GM12891 (cell line): ENCODE measurements around the gene DTNBP1.

Experiments
- PAX5 ChIP-seq: IDR thresholded peaks from 2 replicates; pipeline ENCODE4 v1.6.1; 2011; ENCODE audit warnings: low read length, moderate library complexity, mild to moderate bottlenecking; ENCODE audit not compliant: insufficient read depth, severe bottlenecking
- POLR2A ChIP-seq: IDR thresholded peaks from 2 replicates; pipeline ENCODE4 v1.6.1; 2011; ENCODE audit warnings: low read depth, low read length, control low read depth
- POLR2AphosphoS5 ChIP-seq: IDR thresholded peaks from 2 replicates; pipeline ENCODE4 v1.6.1; 2011; ENCODE audit warnings: low read depth, low read length, control low read depth
- POU2F2 ChIP-seq: IDR thresholded peaks from 2 replicates; pipeline ENCODE4 v1.6.1; 2011; ENCODE audit warnings: low read depth, mild to moderate bottlenecking, control low read depth, low read length, moderate library complexity
- SPI1 ChIP-seq: IDR thresholded peaks from 2 replicates; pipeline ENCODE4 v1.6.1; 2011; ENCODE audit warnings: low read depth, low read length, control low read depth
- TAF1 ChIP-seq: IDR thresholded peaks from 2 replicates; pipeline ENCODE4 v1.6.1; 2011; ENCODE audit warnings: low read depth, low read length, control low read depth

DNA sequence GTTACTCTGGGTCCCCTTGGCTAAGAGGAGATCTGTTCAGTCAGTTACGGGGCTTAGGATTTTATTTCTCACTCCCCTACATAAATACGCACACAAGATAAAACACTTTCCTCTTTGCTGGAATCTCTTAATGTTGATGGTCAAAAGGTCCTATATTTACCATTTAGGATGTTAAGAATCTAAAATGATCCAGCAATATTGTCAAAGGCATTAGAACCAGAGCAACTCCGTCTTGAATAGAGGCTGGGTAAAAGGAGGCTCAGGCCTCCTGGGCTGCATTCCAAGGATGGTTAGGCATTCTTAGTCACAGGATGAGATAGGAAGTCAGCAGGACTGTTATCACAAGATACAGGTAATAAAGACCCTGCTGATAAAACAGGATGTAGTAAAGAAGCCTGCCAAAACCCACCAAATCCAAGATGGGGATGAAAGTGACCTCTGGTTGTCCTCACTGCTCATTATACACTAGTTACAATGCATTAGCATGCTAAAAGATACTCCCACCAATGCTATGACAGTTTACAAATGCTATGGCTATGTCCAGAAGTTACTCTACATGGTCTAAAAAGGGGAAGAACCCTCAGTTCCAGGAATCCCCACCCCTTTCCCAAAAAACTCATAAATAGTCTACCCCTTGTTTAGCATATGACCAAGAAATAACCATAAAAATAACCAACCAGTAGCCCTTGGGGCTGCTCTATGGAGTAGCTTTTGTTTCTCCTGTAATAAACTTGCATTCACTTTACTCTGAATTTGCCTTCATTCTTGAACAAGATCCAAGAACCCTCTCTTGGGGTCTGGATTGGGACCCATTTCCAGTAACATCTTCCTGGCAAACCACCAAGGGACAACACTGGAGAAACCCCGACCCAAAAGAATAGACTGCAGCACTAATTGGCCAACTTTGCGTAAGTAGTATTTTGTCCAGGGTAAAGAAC lies 107.5 kb downstream of the DTNBP1 start:
- TF ChIP-seq POLR2A (no peak), POLR2AphosphoS5 (no peak), SPI1 (no peak), TAF1 (no peak), POU2F2 (no peak), PAX5 (no peak)
